Globus pallidus (tissue), 1 donor: ENCODE results near the gene SYNPO2.
"Not testable (repeated sequence)": the region's sequence is repeated elsewhere in the genome, so short reads cannot be mapped to it uniquely, and the experiment has no call there.

ENCODE experiments used
- DNase-seq: peaks from one replicate; pipeline ENCODE4 v3.0.0-alpha.2; 2015; ENCODE audit warnings: low spot score

SYNPO2 gene

DNA sequence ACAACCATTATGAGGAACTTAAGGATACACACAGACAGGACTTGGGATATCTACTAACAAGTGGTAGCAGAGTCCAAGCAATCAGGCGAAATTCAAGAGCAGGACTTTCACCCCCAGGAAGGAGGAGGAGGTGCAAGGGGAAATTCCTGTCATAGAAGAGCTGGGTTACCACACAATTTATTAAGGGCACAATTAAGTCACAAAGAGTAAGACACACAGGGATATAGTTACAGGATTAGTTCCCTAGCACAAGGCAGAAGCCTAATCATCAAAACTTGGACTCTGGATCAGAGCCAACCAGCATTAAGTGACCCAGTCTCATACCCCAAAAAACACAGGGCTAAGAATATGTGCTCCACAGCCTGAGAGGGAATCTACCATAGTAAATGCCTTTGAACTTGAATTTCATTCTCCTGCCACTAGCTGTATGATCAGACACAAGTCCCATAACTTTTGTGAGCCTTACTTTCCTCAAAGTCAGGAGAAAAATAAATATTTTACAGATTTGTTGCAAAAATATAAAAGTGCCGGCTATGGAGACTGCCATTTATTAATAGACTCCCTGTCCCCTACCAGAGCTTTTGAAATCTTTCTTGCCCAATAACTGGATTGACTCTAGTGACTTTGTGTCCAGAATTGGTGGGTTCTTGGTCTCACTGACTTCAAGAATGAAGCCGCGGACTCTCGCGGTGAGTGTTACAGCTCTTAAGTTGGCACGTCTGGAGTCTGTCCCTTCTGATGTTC, 87.0 kb downstream of the SYNPO2 start:
- DNase-seq: no peak

DNA sequence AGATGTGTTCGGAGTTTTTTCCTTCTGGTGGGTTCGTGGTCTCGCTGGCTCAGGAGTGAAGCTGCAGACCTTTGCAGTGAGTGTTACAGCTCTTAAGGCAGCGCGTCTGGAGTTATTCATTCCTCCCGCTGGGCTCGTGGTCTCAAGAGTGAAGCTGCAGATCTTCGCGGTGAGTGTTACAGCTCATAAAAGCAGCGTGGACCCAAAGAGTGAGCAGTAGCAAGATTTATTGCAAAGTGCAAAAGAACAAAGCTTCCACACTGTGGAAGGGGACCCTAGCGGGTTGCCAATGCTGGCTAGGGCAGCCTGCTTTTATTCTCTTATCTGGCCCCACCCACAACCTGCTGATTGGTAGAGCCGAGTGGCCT, 87.5 kb downstream of the SYNPO2 start:
- DNase-seq: not testable (repeated sequence)

GRCh38 chr4:118977100-118977499, 88.4 kb downstream of the SYNPO2 start:
- not testable (repeated sequence) for DNase-seq

DNA sequence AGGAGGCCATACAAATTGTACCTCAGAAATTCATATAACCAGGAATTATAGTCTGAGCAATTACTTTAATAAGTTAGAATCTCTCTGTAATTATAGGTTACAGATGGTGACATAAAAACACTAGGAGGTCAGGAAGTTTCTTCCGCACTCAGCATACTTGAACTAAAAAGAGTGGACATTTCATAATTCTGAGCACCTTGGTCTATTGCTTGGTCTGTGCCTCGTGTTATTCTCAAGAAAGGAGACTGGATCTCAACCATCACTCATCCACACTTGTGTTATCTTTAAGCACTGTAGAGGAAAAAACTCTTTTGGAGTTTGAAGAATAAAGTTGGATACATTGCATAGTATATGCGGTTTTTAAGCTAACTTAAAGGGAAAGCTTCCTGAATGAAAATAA, 91.1 kb downstream of the SYNPO2 start:
- DNase-seq: no peak

GRCh38 chr4:118981171-118981838, 92.7 kb downstream of the SYNPO2 start:
- no peak for DNase-seq

DNA sequence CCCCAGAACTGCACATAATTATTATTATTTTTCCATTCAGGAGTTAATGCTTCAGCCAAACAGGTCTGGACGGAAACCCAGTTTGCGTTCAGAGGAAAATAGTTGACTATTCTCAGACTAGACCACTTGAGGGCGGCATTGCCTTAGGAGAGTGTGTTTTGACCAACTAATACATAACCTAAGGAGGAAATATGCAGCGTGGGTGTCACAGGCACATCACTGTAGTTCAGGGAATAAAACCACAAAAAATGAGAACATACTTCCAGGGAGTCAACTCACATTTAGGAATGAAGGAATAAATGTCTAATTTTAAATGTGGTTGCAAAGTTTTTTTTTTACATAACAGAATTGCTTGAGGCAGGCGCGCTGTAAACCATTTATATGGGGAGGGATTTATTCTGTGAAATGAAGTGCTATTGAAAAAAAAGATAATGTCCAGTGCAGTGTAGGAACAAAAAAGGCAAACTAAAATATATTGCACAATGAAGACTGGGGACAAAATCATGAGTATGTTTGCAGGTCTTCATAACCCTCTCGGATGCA, 93.3 kb downstream of the SYNPO2 start:
- peak; percentile 57 for DNase-seq

- no peak for DNase-seq
Observed at GRCh38 chr4:118983293-118983692, 94.6 kb downstream of the SYNPO2 start.

DNA sequence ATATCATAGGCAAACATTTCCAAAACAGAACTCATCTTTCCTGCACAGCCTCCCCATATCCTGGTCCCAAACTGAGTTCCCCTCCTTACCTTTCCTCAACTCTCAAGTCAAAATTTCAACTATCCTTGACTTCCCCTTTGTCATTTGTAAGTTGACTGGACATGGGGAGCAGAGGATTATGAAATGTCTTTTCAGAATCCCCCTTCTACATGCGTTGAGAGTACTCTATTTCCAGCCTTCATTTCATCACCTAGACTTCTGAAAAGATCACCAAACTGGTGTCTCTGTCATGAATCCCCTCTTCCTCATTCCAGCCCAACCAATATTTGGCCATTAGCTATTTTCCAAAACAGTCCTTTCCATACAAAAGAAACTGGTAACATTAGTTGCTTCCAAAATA, 95.2 kb downstream of the SYNPO2 start:
- DNase-seq: no peak

DNA sequence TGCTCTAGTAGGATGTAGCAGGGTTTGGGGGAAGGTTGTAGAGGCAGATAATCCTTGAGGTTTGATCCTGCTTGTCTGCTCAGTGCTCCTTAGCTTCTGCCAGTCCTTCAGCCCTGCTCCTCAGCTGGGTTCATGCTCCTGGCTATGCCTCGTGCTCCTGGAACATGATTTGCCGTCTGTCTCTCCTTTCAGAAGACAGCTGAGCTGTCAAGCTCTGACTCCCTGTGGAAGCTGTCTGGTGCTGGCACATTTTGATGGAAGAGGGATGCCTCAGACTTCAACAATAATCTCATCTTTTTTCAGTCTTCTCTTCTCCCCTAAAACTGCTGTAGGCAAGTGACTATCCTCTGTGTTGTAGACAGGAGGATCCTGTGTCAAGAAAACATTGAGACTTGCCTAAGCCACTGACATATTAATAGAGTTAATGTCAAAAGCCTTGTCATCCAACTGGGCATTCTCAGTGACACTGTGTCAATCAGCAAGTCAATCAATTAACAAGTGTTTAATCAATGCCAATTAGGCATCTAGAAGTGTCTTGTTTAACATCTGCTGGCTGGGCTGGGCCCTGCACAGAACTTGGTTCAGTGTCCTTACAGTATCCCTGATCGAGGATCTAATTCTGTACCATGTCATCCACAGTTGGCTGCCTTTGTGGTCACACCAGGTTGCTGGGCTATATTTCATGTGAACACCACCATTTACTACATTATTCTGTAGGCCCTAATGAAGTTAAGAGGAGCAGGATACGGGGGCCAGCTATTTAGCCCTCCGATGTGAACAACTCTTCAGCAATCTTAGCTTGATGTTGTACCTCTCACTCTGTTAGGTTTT, 96.7 kb downstream of the SYNPO2 start:
- DNase-seq: no peak

- no peak for DNase-seq
Observed at GRCh38 chr4:118987959-118988634, 99.4 kb downstream of the SYNPO2 start.

GRCh38 chr4:118988635-118988972, 100.0 kb downstream of the SYNPO2 start:
- DNase-seq: no peak

- no peak for DNase-seq
Observed at GRCh38 chr4:118989098-118990080, 100.7 kb downstream of the SYNPO2 start.

DNA sequence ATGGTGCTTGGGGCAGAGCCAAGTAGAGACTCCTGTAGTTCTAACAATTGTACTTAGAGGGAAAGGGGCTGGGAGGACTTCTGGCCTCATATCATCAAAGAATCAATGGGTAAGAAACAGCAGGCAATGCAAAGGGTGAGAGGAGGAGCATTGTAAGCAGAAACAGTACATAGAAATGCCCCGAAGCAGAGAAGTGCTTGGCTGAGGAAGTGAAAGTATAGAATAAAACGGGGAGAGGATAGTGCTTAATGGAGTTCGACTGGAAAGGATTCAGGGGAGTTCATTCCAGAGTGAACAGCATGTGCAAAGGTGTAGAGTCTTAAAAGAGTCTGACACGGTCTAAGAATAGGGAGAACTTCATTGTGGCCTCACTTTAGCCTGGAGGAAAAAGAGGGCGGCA, 103.0 kb downstream of the SYNPO2 start:
- no peak for DNase-seq

DNA sequence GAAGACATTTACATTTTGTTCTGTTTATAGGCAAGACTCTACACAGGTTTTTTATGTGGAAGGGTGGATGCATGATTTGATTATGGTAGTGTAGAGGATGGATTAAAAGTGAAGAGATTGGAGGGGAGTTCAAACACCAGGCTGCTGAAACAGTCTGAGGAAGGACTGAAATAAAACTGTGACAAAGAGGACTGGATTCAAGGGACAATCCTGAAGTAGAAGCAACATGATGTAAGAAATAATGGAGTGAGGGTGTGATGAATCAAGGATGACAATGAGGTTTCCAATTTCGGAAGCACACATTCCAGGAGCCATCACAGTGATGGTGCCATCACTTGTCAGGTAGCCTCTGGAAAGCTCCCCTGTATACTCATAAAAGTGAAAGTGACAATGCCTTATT, 103.5 kb downstream of the SYNPO2 start:
- no peak for DNase-seq

GRCh38 chr4:118993333-118993732, 104.7 kb downstream of the SYNPO2 start:
- DNase-seq: no peak

GRCh38 chr4:118994030-118994429, 105.4 kb downstream of the SYNPO2 start:
- no peak for DNase-seq

GRCh38 chr4:118995693-118996391, 107.2 kb downstream of the SYNPO2 start:
- DNase-seq: no peak

DNA sequence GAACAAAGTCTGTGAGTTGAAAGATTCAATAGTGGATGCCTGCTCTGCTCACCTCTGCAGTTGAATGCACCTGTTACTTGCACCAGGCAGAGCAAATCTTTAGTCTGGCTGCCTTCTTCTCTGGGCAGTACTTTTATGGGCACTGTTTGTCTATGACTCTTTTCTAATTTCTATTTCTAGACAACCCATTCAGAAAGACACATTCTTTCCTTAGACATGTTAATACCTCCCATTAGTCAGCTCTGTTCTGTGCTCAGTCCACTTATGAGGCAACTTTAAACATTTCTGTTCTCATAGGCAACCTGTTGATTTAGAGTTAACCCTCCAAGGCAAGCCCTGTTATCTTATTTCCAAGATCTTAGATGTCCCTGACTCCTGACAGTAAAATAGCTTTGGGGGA, 108.9 kb downstream of the SYNPO2 start:
- no peak for DNase-seq

DNA sequence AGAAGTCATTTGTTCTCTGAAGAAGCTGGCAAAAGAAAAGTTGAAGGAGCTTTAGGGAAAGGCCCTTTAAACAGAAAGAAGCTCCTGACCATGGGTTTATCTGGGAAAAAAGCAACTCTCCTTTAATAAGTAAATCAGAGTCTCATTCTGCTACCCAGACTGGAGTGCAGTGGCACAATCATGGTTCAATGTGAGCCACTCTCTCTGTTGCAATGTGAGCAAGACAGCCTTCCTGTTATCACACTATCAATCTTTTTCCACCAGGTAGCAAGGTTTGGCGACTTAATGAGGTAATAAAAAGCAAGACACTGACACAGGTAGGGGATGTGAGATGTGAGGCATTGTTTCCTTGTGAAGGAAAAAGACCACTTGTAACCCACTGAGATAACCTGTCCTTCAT, 111.3 kb downstream of the SYNPO2 start:
- DNase-seq: no peak

- no peak for DNase-seq
Observed at GRCh38 chr4:119000400-119000799, 111.7 kb downstream of the SYNPO2 start.
